B cell (primary cell): ENCODE results near the gene CACNA1D. TPM values are rescaled to one million over a fixed set of nuclear protein-coding genes. Genes with fewer than 3 reads are reported as not detected.

ENCODE experiments used
- ATAC-seq: fragments of 200-7000 bp; cut with Tn5 transposase; one replicate; pipeline ENCODE4 v1.10.0; 2021; ENCODE audit warnings: low read depth, mild to moderate bottlenecking, moderate number of reproducible peaks, moderate library complexity
- CTCF ChIA-PET: fragments of 350-600 bp; sonication (Branson Sonifier 250); formaldehyde crosslinking; loops from one replicate; lab custom pipeline; 2021; ENCODE audit warnings: antibody characterized with exemption, inconsistent platforms; lab: Charles Lee
- POLR2A ChIA-PET: fragments of 350-600 bp; sonication (Branson Sonifier 250); formaldehyde crosslinking; loops from one replicate; lab custom pipeline; 2021; ENCODE audit warnings: antibody characterized with exemption; lab: Charles Lee
- DNase-seq: peaks from one replicate; pipeline ENCODE4 v3.0.0; 2013
- H2AFZ ChIP-seq: 2 replicates; pipeline ENCODE4 v1.6.1; 2012; ENCODE audit warnings: mild to moderate bottlenecking, low read depth, low read length; ENCODE audit not compliant: insufficient read depth, poor library complexity, severe bottlenecking
- H3K27ac ChIP-seq, 2 donors: 1 replicate in 1 of 2; 2 replicates in 1 of 2; pipeline ENCODE4 v1.5.1; 2012 to 2013; ENCODE audit warnings: low read length in 2 of 2, mild to moderate bottlenecking in 2 of 2, moderate library complexity in 1 of 2
- H3K27me3 ChIP-seq, 4 experiments: fragments of 200-600 bp in 1 of 4; sonication (generic) in 1 of 4; replicated peaks in 1 of 4; 1 replicate in 2 of 4; 2 replicates in 2 of 4; pipeline versions ENCODE4 v1.6.1 to v1.7.0; 2013 to 2016; ENCODE audit warnings: low read length in 3 of 4, mild to moderate bottlenecking in 2 of 4, mixed read lengths in 1 of 4, moderate library complexity in 1 of 4; ENCODE audit not compliant: insufficient read depth in 4 of 4, control insufficient read depth in 3 of 4; ENCODE audit errors: control extremely low read depth in 1 of 4
- H3K36me3 ChIP-seq, 2 experiments: replicated peaks in 1 of 2; 1 replicate in 1 of 2; 2 replicates in 1 of 2; pipeline versions ENCODE4 v1.6.1 to v1.7.1; 2013; ENCODE audit warnings: low read length in 1 of 2; ENCODE audit not compliant: insufficient read depth in 2 of 2, control insufficient read depth in 1 of 2; ENCODE audit errors: control extremely low read depth in 1 of 2, extremely low read depth in 1 of 2
- H3K4me1 ChIP-seq, 2 donors: fragments of 200-600 bp in 1 of 2; sonication (generic) in 1 of 2; 1 replicate in 1 of 2; 2 replicates in 1 of 2; pipeline versions ENCODE4 v1.5.1 to v1.6.1; 2013 to 2017; ENCODE audit warnings: low read length in 2 of 2; ENCODE audit not compliant: control insufficient read depth in 2 of 2, insufficient read depth in 2 of 2
- H3K4me2 ChIP-seq: replicated peaks from 2 replicates; pipeline ENCODE3; 2012; ENCODE audit warnings: mild to moderate bottlenecking, low read depth, low read length; ENCODE audit not compliant: poor library complexity, severe bottlenecking
- H3K4me3 ChIP-seq, 5 experiments: fragments of 200-600 bp in 1 of 5; sonication (generic) in 1 of 5; 1 replicate in 3 of 5; 2 replicates in 2 of 5; pipeline versions ENCODE4 v1.5.1 to v1.7.0; 2011 to 2016; ENCODE audit warnings: low read length in 4 of 5, mild to moderate bottlenecking in 4 of 5, low read depth in 2 of 5, control low read depth in 1 of 5, moderate library complexity in 1 of 5; ENCODE audit not compliant: insufficient read depth in 1 of 5; ENCODE audit errors: control extremely low read depth in 1 of 5, extremely low read depth in 1 of 5
- H3K79me2 ChIP-seq: fragments of 200-600 bp; sonication (generic); one replicate; pipeline ENCODE4 v1.6.0; 2016; ENCODE audit warnings: low read length; ENCODE audit not compliant: control insufficient read depth, insufficient read depth
- H3K9ac ChIP-seq: fragments of 200-600 bp; sonication (generic); 2 replicates; pipeline ENCODE4 v1.6.1; 2017; ENCODE audit warnings: mild to moderate bottlenecking, low read length, moderate library complexity
- H3K9me3 ChIP-seq, 3 donors: one replicate each; pipeline versions ENCODE4 v1.6.1 to v1.7.1; 2013; ENCODE audit warnings: low read length in 2 of 3; ENCODE audit not compliant: control insufficient read depth in 2 of 3, insufficient read depth in 1 of 3; ENCODE audit errors: control extremely low read depth in 1 of 3
- H4K20me1 ChIP-seq: 2 replicates; pipeline ENCODE4 v1.6.0; 2012; ENCODE audit warnings: mild to moderate bottlenecking, low read length; ENCODE audit not compliant: insufficient read depth, control insufficient read depth, poor library complexity, severe bottlenecking
- H3K27ac Mint-ChIP-seq: one replicate; pipeline ENCODE4 v1.8.0; 2021; ENCODE audit warnings: mixed read lengths
- H3K27me3 Mint-ChIP-seq: one replicate; pipeline ENCODE4 v1.8.0; 2021; ENCODE audit warnings: mixed read lengths
- H3K4me1 Mint-ChIP-seq: one replicate; pipeline ENCODE4 v1.8.0; 2021; ENCODE audit warnings: mixed read lengths
- H3K4me3 Mint-ChIP-seq: one replicate; pipeline ENCODE4 v1.8.0; 2021; ENCODE audit warnings: mixed read lengths
- H3K9me3 Mint-ChIP-seq: one replicate; pipeline ENCODE4 v1.8.0; 2022; ENCODE audit warnings: mixed read lengths; ENCODE audit not compliant: insufficient read depth
- CTCF ChIP-seq: fragments of 200-600 bp; IDR thresholded peaks from one replicate; pipeline ENCODE4 v1.8.0; 2022; ENCODE audit warnings: antibody characterized with exemption, mild to moderate bottlenecking
- EZH2 ChIP-seq: IDR thresholded peaks from 2 replicates; pipeline ENCODE4 v1.6.1; 2012; ENCODE audit warnings: borderline replicate concordance, low read depth, mild to moderate bottlenecking, moderate library complexity, low read length; ENCODE audit not compliant: insufficient read depth, poor library complexity, severe bottlenecking
- WGBS: methylation state at CpG from one replicate; pipeline ENCODE4 v1.1.5; 2013; ENCODE audit warnings: missing lambda C conversion rate; ENCODE audit not compliant: insufficient coverage; 5-methylcytosine and 5-hydroxymethylcytosine counted together
- intact Hi-C: fragments of 100-400 bp; cut with micrococcal nuclease; formaldehyde crosslinking; loops from one replicate; pipeline ENCODE4 v1.10.0; 2022
- polyA plus RNA-seq: library from polyadenylated mRNA; depleted of rRNA; stranded (reverse); fragments of >200 nt; gene quantifications from 2 replicates; pipeline ENCODE4 v1.2.3, GENCODE V29; 2012
- total RNA-seq, 2 donors: library from RNA; stranded (reverse); fragments of 120-200 nt in 1 of 2; gene quantifications; 1 replicate in 1 of 2; 2 replicates in 1 of 2; pipeline versions ENCODE4 v1.2.3 to v1.2.4, GENCODE V29; 2013 to 2022

The CACNA1D gene
- total and polyA plus RNA-seq, 2 donors (not counting 1 experiment from before 2014, with no cell fraction given): 0.06 to 0.07 TPM

GRCh38 chr3:53780806-53781205 is 286.4 kb downstream of the CACNA1D start:
- DNase-seq: no peak
- Histone ChIP-seq H3K4me2 (no peak overlapping the region), H3K9ac (no peak overlapping the region), H3K4me3 (no peak overlapping the region), H2AFZ (no peak overlapping the region), H3K27me3 (no peaks in the 10 kb centered on the region), H3K36me3 (no peaks in the 10 kb centered on the region), H3K27ac (no peak overlapping the region), H3K9me3 (no peaks in the 10 kb centered on the region), H4K20me1 (no peaks in the 10 kb centered on the region), H3K4me1 (no peaks in the 10 kb centered on the region), H3K79me2 (no peaks in the 10 kb centered on the region)
- no peak for ATAC-seq
- no peak for TF ChIP-seq CTCF
- no peak for TF ChIP-seq EZH2
- POLR2A ChIA-PET: no interaction called here
- Mint-ChIP-seq H3K4me3 (no peak overlapping the region), H3K4me1 (no peaks in the 10 kb centered on the region), H3K9me3 (no peaks in the 10 kb centered on the region), H3K27ac (no peak overlapping the region), H3K27me3 (no peaks in the 10 kb centered on the region)
- intact Hi-C loops: no loop called here
- CTCF ChIA-PET: no interaction called here
- WGBS: 90% methylated on average over 1 of the region's 2 CpGs

GRCh38 chr3:53787016-53787415 is 292.6 kb downstream of the CACNA1D start:
- Histone ChIP-seq H4K20me1 (no peaks in the 10 kb centered on the region), H3K79me2 (no peaks in the 10 kb centered on the region), H3K27ac (no peak overlapping the region), H3K9ac (no peak overlapping the region), H3K36me3 (no peaks in the 10 kb centered on the region), H3K9me3 (no peaks in the 10 kb centered on the region), H3K27me3 (no peaks in the 10 kb centered on the region), H3K4me1 (no peaks in the 10 kb centered on the region), H3K4me2 (no peak overlapping the region), H3K4me3 (no peak overlapping the region), H2AFZ (no peak overlapping the region)
- Mint-ChIP-seq H3K4me3 (no peak overlapping the region), H3K4me1 (no peaks in the 10 kb centered on the region), H3K9me3 (no peaks in the 10 kb centered on the region), H3K27ac (no peak overlapping the region), H3K27me3 (peaks cover 10% of the 10 kb centered on the region)
- ChIA-PET CTCF (no interaction called here), POLR2A (no interaction called here)
- ATAC-seq (no peak), DNase-seq (no peak)
- TF ChIP-seq CTCF (no peak), EZH2 (no peak)
- intact Hi-C loops: no loop called here
- WGBS: 74% methylated on average over 7 of the region's 9 CpGs
